ENCODE measurements around the gene PRSS38. TPM values are rescaled to one million over a fixed set of nuclear protein-coding genes. Genes with fewer than 3 reads are reported as not detected.

The PRSS38 gene
- total RNA-seq, 1 experiment from 2014 or later = not detected

- no peaks in the 10 kb centered on the region for H3K27me3 ChIP-seq (ENCODE audit: insufficient read depth, low read depth)
- H3K9me3 ChIP-seq (ENCODE audit: insufficient read depth, low read depth) = no peaks in the 10 kb centered on the region
- no peaks in the 10 kb centered on the region for H3K9me2 ChIP-seq (ENCODE audit: insufficient read depth)
- BruUV-seq (replicated peaks) = no TSS peak
- intact Hi-C loops (cut with micrococcal nuclease; ENCODE audit: unreplicated experiment) = no loop called here
- no peak for DNase-seq
- H4K20me1 ChIP-seq (ENCODE audit: insufficient read depth) = no peaks in the 10 kb centered on the region
- TF ChIP-seq EZH2 (IDR thresholded peaks at IDR 0.05; ENCODE audit: low read depth) = no peak
- no peak for TF ChIP-seq CTCF (conservative IDR thresholded peaks at IDR 0.05)
- no peaks in the 10 kb centered on the region for H3F3A ChIP-seq (ENCODE audit: insufficient read depth, low read depth)
- no peak overlapping the region for H3K4me3 ChIP-seq
- H3K4me1 ChIP-seq (replicated peaks; ENCODE audit: insufficient read depth) = no peaks in the 10 kb centered on the region
- H3K4me2 ChIP-seq = no peak overlapping the region
- H3K27ac ChIP-seq = no peak overlapping the region
- POLR2A ChIA-PET (ENCODE audit: unreplicated experiment) = no interaction called here
- no peaks in the 10 kb centered on the region for H3K79me2 ChIP-seq (ENCODE audit: low read depth)
- CTCF ChIA-PET = no interaction called here
- H2AFZ ChIP-seq = no peak overlapping the region
- no peaks in the 10 kb centered on the region for H3K36me3 ChIP-seq (ENCODE audit: low read depth)
Measured at GRCh38 chr1:227796359-227796915, 19.0 kb upstream of the PRSS38 start.

GRCh38 chr1:227797144-227797543 lies 18.3 kb upstream of the PRSS38 start:
- H3K9me2 ChIP-seq (ENCODE audit: insufficient read depth) = no peaks in the 10 kb centered on the region
- CTCF ChIA-PET = no interaction called here
- TF ChIP-seq EZH2 (IDR thresholded peaks at IDR 0.05; ENCODE audit: low read depth) (no peak), CTCF (conservative IDR thresholded peaks at IDR 0.05) (no peak)
- no peak for DNase-seq
- no peak overlapping the region for H3K4me3 ChIP-seq
- no peaks in the 10 kb centered on the region for H3F3A ChIP-seq (ENCODE audit: insufficient read depth, low read depth)
- no peaks in the 10 kb centered on the region for H3K36me3 ChIP-seq (ENCODE audit: low read depth)
- no peaks in the 10 kb centered on the region for H3K9me3 ChIP-seq (ENCODE audit: insufficient read depth, low read depth)
- H4K20me1 ChIP-seq (ENCODE audit: insufficient read depth) = no peaks in the 10 kb centered on the region
- H3K4me2 ChIP-seq = no peak overlapping the region
- H3K27me3 ChIP-seq (ENCODE audit: insufficient read depth, low read depth) = no peaks in the 10 kb centered on the region
- POLR2A ChIA-PET (ENCODE audit: unreplicated experiment) = no interaction called here
- no TSS peak for BruUV-seq (replicated peaks)
- no peaks in the 10 kb centered on the region for H3K4me1 ChIP-seq (replicated peaks; ENCODE audit: insufficient read depth)
- intact Hi-C loops (cut with micrococcal nuclease; ENCODE audit: unreplicated experiment) = no loop called here
- no peaks in the 10 kb centered on the region for H3K79me2 ChIP-seq (ENCODE audit: low read depth)
- no peak overlapping the region for H2AFZ ChIP-seq
- H3K27ac ChIP-seq = no peak overlapping the region

DNA sequence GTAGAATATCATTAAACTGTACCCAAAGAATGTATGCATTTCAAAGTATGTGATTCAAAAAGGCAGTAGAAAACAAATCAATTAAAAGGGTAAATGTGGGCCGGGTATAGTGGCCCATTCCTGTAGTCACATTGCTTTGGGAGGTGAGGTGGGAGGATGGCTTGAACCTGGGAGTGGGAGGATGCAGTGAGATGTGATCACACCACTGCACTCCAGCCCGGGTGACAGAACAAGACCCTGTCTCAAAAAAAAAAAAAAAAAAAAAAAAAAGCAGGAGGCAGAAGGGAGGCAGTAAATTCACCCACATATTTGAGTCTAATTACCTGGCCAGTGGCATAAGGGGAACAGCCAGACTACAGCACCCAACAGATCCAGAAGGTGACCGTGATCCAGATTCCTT lies 17.9 kb upstream of the PRSS38 start:
- intact Hi-C loops (cut with micrococcal nuclease; ENCODE audit: unreplicated experiment) = no loop called here
- no peaks in the 10 kb centered on the region for H3K79me2 ChIP-seq (ENCODE audit: low read depth)
- no peaks in the 10 kb centered on the region for H3K36me3 ChIP-seq (ENCODE audit: low read depth)
- no peak for TF ChIP-seq EZH2 (IDR thresholded peaks at IDR 0.05; ENCODE audit: low read depth)
- TF ChIP-seq CTCF (conservative IDR thresholded peaks at IDR 0.05) = no peak
- no peaks in the 10 kb centered on the region for H3K9me2 ChIP-seq (ENCODE audit: insufficient read depth)
- no peak overlapping the region for H2AFZ ChIP-seq
- H3K4me2 ChIP-seq = no peak overlapping the region
- no peaks in the 10 kb centered on the region for H4K20me1 ChIP-seq (ENCODE audit: insufficient read depth)
- H3K27me3 ChIP-seq (ENCODE audit: insufficient read depth, low read depth) = no peaks in the 10 kb centered on the region
- no peaks in the 10 kb centered on the region for H3K4me1 ChIP-seq (replicated peaks; ENCODE audit: insufficient read depth)
- DNase-seq = no peak
- no peak overlapping the region for H3K27ac ChIP-seq
- POLR2A ChIA-PET (ENCODE audit: unreplicated experiment) = no interaction called here
- CTCF ChIA-PET = no interaction called here
- no TSS peak for BruUV-seq (replicated peaks)
- no peak overlapping the region for H3K4me3 ChIP-seq
- H3K9me3 ChIP-seq (ENCODE audit: insufficient read depth, low read depth) = no peaks in the 10 kb centered on the region
- no peaks in the 10 kb centered on the region for H3F3A ChIP-seq (ENCODE audit: insufficient read depth, low read depth)
